CD4-positive, alpha-beta T cell (primary cell): ENCODE measurements around the gene FBXL14. TPM values are rescaled to one million over a fixed set of nuclear protein-coding genes. Genes with fewer than 3 reads are reported as not detected.
"Not testable (repeated sequence)": the region's sequence is repeated elsewhere in the genome, so short reads cannot be mapped to it uniquely, and the experiment has no call there.

Source experiments
- ATAC-seq: fragments of 200-7000 bp; cut with Tn5 transposase; one replicate; pipeline ENCODE4 v1.10.0; 2022; ENCODE audit warnings: mild to moderate bottlenecking; ENCODE audit not compliant: poor library complexity
- CTCF ChIA-PET: fragments of 350-600 bp; sonication (Branson Sonifier 250); formaldehyde crosslinking; loops from one replicate; lab custom pipeline; 2021; ENCODE audit warnings: antibody characterized with exemption, inconsistent platforms; lab: Charles Lee
- POLR2A ChIA-PET: fragments of 350-600 bp; sonication (Branson Sonifier 250); formaldehyde crosslinking; loops from one replicate; lab custom pipeline; 2021; ENCODE audit warnings: antibody characterized with exemption, inconsistent platforms; lab: Charles Lee
- DNase-seq, 14 experiments: peaks; one replicate each; pipeline ENCODE4 v3.0.0-alpha.2; 2013 to 2020; ENCODE audit warnings: mixed read lengths in 2 of 14
- H3K27ac ChIP-seq, 2 donors: one replicate each; pipeline versions ENCODE4 v1.5.1 to v1.7.0; 2013; ENCODE audit warnings: low read length in 2 of 2, low read depth in 1 of 2, mild to moderate bottlenecking in 1 of 2
- H3K27me3 ChIP-seq, 2 experiments: 1 replicate in 1 of 2; 2 replicates in 1 of 2; pipeline versions ENCODE4 v1.6.1 to v1.7.0; 2013; ENCODE audit warnings: low read length in 2 of 2, control low read depth in 1 of 2, mild to moderate bottlenecking in 1 of 2, moderate library complexity in 1 of 2; ENCODE audit not compliant: insufficient read depth in 2 of 2, control insufficient read depth in 1 of 2
- H3K36me3 ChIP-seq: one replicate; pipeline ENCODE4 v1.6.1; 2013; ENCODE audit warnings: low read length, control low read depth; ENCODE audit not compliant: insufficient read depth
- H3K4me1 ChIP-seq: one replicate; pipeline ENCODE4 v1.6.1; 2013; ENCODE audit warnings: low read length, control low read depth; ENCODE audit not compliant: insufficient read depth
- H3K4me3 ChIP-seq: one replicate; pipeline ENCODE4 v1.5.1; 2013; ENCODE audit warnings: mild to moderate bottlenecking, low read length, moderate library complexity
- H3K9me3 ChIP-seq, 2 experiments: 1 replicate in 1 of 2; 2 replicates in 1 of 2; pipeline versions ENCODE4 v1.6.1 to v1.7.0; 2013; ENCODE audit warnings: low read length in 2 of 2, mild to moderate bottlenecking in 2 of 2, control low read depth in 1 of 2, moderate library complexity in 1 of 2; ENCODE audit not compliant: control insufficient read depth in 1 of 2, insufficient read depth in 1 of 2
- H3K27ac Mint-ChIP-seq: one replicate; pipeline ENCODE4 v1.8.0; 2020; ENCODE audit warnings: mixed read lengths
- H3K27me3 Mint-ChIP-seq: one replicate; pipeline ENCODE4 v1.8.0; 2021; ENCODE audit warnings: mixed read lengths
- H3K36me3 Mint-ChIP-seq: one replicate; pipeline ENCODE4 v1.8.0; 2021; ENCODE audit warnings: low read depth, mixed read lengths
- H3K4me1 Mint-ChIP-seq: one replicate; pipeline ENCODE4 v1.8.0; 2021; ENCODE audit warnings: low read depth, mixed read lengths
- H3K4me3 Mint-ChIP-seq: one replicate; pipeline ENCODE4 v1.8.0; 2020; ENCODE audit warnings: mild to moderate bottlenecking, mixed read lengths
- H3K9me3 Mint-ChIP-seq: one replicate; pipeline ENCODE4 v1.8.0; 2020; ENCODE audit warnings: mixed read lengths
- intact Hi-C, 2 experiments: fragments of 100-400 bp; cut with DNase I in 1 of 2; cut with micrococcal nuclease in 1 of 2; formaldehyde crosslinking; loops; one replicate each; pipeline versions ENCODE4 v1.15.1 to v1.9.0; 2023 to 2025; cut with DNase I, micrococcal nuclease
- total RNA-seq, 174 experiments: library from RNA in 2 of 174; stranded (reverse) in 2 of 174; gene quantifications; one replicate each; pipeline ENCODE4 v1.2.3 and lab custom pipeline; 2021 to 2026
- TF ChIP-seq, protein P1 (sequence below): fragments of 200-600 bp; IDR thresholded peaks from one replicate; pipeline ENCODE4 v1.8.0; 2022; ENCODE audit warnings: antibody characterized with exemption, mild to moderate bottlenecking

Gene FBXL14
- total RNA-seq, 2 experiments from 2014 or later = 32.3 to 33.6 TPM

DNA sequence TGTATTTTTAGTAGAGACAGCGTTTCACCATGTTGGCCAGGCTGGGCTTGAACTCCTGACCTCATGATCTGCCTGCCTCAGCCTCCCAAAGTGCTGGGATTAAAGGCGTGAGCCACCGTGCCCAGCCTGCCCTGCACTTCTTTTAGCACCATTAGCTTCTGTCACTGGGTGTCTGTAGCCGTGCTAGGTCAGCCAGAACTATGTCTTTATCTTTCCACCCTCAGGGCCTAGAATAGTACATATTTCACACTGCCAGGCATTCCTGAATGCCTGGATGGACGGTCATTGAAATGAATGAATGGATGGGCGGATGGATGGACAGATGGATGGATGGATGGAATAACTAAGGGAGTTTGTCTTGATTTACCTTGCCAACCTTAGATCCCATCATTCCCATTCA, 33.7 kb downstream of the FBXL14 start:
- CTCF ChIA-PET = no interaction called here
- TF ChIP-seq, protein P1, sequence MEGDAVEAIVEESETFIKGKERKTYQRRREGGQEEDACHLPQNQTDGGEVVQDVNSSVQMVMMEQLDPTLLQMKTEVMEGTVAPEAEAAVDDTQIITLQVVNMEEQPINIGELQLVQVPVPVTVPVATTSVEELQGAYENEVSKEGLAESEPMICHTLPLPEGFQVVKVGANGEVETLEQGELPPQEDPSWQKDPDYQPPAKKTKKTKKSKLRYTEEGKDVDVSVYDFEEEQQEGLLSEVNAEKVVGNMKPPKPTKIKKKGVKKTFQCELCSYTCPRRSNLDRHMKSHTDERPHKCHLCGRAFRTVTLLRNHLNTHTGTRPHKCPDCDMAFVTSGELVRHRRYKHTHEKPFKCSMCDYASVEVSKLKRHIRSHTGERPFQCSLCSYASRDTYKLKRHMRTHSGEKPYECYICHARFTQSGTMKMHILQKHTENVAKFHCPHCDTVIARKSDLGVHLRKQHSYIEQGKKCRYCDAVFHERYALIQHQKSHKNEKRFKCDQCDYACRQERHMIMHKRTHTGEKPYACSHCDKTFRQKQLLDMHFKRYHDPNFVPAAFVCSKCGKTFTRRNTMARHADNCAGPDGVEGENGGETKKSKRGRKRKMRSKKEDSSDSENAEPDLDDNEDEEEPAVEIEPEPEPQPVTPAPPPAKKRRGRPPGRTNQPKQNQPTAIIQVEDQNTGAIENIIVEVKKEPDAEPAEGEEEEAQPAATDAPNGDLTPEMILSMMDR = no peak

DNA sequence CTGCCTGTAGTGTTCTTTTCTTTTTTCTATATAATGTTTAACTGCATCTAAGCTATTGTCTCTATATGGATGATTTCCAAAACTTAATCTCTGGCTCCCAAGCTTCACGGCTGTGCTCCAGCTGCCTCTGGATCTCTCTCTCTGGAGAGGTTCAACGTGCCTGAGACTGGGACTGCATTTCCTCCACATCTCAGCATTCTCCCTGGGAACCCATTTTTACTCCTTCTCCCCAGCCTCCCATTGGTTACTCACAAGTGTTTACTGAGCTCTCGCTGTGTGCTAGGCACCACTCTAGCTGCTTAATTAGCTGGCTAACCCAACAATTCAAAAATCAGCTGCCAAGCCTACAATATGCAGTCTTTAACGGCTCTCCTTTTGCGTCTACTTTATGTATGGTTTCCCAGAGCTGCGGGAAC, 34.7 kb downstream of the FBXL14 start:
- Histone ChIP-seq H3K9me3 (no peaks in the 10 kb centered on the region), H3K4me1 (no peaks in the 10 kb centered on the region), H3K4me3 (no peak overlapping the region), H3K36me3 (no peaks in the 10 kb centered on the region), H3K27ac (no peak overlapping the region), H3K27me3 (no peaks in the 10 kb centered on the region)
- Mint-ChIP-seq H3K9me3 (peaks cover 2% of the 10 kb centered on the region), H3K27ac (no peak overlapping the region), H3K27me3 (peaks cover 4% of the 10 kb centered on the region), H3K4me1 (no peaks in the 10 kb centered on the region), H3K4me3 (no peak overlapping the region), H3K36me3 (no peaks in the 10 kb centered on the region)
- TF ChIP-seq, protein P1 = no peak
- ATAC-seq (no peak), DNase-seq (no peak)
- CTCF ChIA-PET = no interaction called here
- POLR2A ChIA-PET = no interaction called here
- intact Hi-C loops = no loop called here

More for the DNA sequence above, 33.7 kb downstream of the FBXL14 start:
- intact Hi-C loops = no loop called here
- H3K27ac ChIP-seq = no peak overlapping the region
- H3K27me3 ChIP-seq = no peaks in the 10 kb centered on the region
- no peak overlapping the region for H3K4me3 ChIP-seq
- Mint-ChIP-seq H3K4me3 (no peak overlapping the region), H3K9me3 (peaks cover 2% of the 10 kb centered on the region), H3K27me3 (peaks cover 4% of the 10 kb centered on the region), H3K36me3 (peaks cover 5% of the 10 kb centered on the region), H3K4me1 (no peaks in the 10 kb centered on the region), H3K27ac (no peak overlapping the region)
- H3K36me3 ChIP-seq = no peaks in the 10 kb centered on the region
- no peaks in the 10 kb centered on the region for H3K9me3 ChIP-seq
- H3K4me1 ChIP-seq = no peaks in the 10 kb centered on the region
- no peak for ATAC-seq
- POLR2A ChIA-PET = no interaction called here
- DNase-seq = no peak

DNA sequence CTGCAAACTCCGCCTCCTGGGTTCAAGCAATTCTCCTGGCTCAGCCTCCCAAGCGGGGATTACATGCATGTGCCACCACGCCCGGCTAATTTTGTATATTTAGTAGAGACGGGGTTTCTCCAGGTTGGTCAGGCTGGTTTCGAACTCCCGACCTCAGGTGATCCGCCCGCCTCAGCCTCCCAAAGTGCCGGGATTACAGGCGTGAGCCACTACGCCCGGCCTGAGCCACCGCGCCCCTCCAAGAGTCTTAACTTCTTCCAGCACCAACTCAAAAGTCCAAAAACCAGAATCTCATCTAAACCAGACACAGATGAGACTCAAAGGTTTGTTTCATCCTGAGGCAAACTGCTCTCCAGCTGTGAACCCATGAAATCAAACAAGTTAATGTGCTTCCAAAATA, 36.3 kb downstream of the FBXL14 start:
- H3K4me1 Mint-ChIP-seq, H3K9me3 Mint-ChIP-seq, H3K9me3 ChIP-seq, intact Hi-C loops, H3K27me3 ChIP-seq, H3K4me1 ChIP-seq, H3K4me3 ChIP-seq, POLR2A ChIA-PET, ATAC-seq, H3K36me3 Mint-ChIP-seq, DNase-seq, H3K4me3 Mint-ChIP-seq, H3K27me3 Mint-ChIP-seq, H3K27ac Mint-ChIP-seq, H3K36me3 ChIP-seq, H3K27ac ChIP-seq, CTCF ChIA-PET: not testable (repeated sequence)
